ENCODE measurements around the gene SSBP4. TPM values are rescaled to one million over a fixed set of nuclear protein-coding genes. Genes with fewer than 3 reads are reported as not detected.

Gene SSBP4
- total RNA-seq, 1 experiment from 2014 or later = 97.5 TPM

GRCh38 chr19:18442941-18443340 lies 23.7 kb downstream of the SSBP4 start:
- CTCF ChIA-PET = no interaction called here
- no TSS peak for BruUV-seq (replicated peaks)

GRCh38 chr19:18443406-18443805 lies 24.2 kb downstream of the SSBP4 start:
- POLR2A ChIA-PET (ENCODE audit: unreplicated experiment) = no interaction called here

More at GRCh38 chr19:18442941-18443340, 23.7 kb downstream of the SSBP4 start:
- peaks cover 16% of the 10 kb centered on the region; the same call in 1 of the 2 replicates for H3K36me3 ChIP-seq (ENCODE audit: low read depth, low read length)
- H2AFZ ChIP-seq (ENCODE audit: low read length) = no peak overlapping the region
- no peaks in the 10 kb centered on the region for H3K9me2 ChIP-seq (replicated peaks; ENCODE audit: low read length)
- H3K9ac ChIP-seq (ENCODE audit: low read length) = no peak overlapping the region
- ATAC-seq (no peak), DNase-seq (no peak)
- no peak for TF ChIP-seq EZH2 (IDR thresholded peaks at IDR 0.05; ENCODE audit: low read length, unreplicated experiment)
- no peak for TF ChIP-seq EZH2phosphoT487 (IDR thresholded peaks at IDR 0.05; ENCODE audit: borderline replicate concordance, low read length)
- no peak for TF ChIP-seq CTCF (conservative IDR thresholded peaks at IDR 0.05; ENCODE audit: low read depth, low read length)
- no peaks in the 10 kb centered on the region for H3K9me3 ChIP-seq (ENCODE audit: low read length)
- no peaks in the 10 kb centered on the region for H3F3A ChIP-seq (ENCODE audit: low read length, unreplicated experiment)
- no peak overlapping the region for H3K4me3 ChIP-seq (ENCODE audit: low read length)
- no peaks in the 10 kb centered on the region for H4K20me1 ChIP-seq (ENCODE audit: low read length)
- no peak overlapping the region for H3K4me2 ChIP-seq (ENCODE audit: low read length)
- H3K79me2 ChIP-seq (ENCODE audit: low read length) = no peaks in the 10 kb centered on the region
- no peaks in the 10 kb centered on the region for H3K27me3 ChIP-seq (ENCODE audit: low read length)
- POLR2A ChIA-PET (ENCODE audit: unreplicated experiment) = interaction anchor here (0.6 kb wide), 1 partner anchor 931 kb away, joined by 3 read pairs; the partner anchor contains the start of gene PGLS
- H3K4me1 ChIP-seq (ENCODE audit: insufficient read depth, low read length) = no peaks in the 10 kb centered on the region
- intact Hi-C loops (cut with micrococcal nuclease) = no loop called here
- no peak overlapping the region for H3K27ac ChIP-seq (ENCODE audit: low read length)

More at GRCh38 chr19:18443406-18443805, 24.2 kb downstream of the SSBP4 start:
- intact Hi-C loops (cut with micrococcal nuclease) = no loop called here
- TF ChIP-seq EZH2phosphoT487 (IDR thresholded peaks at IDR 0.05; ENCODE audit: borderline replicate concordance, low read length) (no peak), CTCF (conservative IDR thresholded peaks at IDR 0.05; ENCODE audit: low read depth, low read length) (no peak), EZH2 (IDR thresholded peaks at IDR 0.05; ENCODE audit: low read length, unreplicated experiment) (no peak)
- H3K4me3 ChIP-seq (ENCODE audit: low read length) = no peak overlapping the region
- no peaks in the 10 kb centered on the region for H3K4me1 ChIP-seq (ENCODE audit: insufficient read depth, low read length)
- no peak overlapping the region for H3K27ac ChIP-seq (ENCODE audit: low read length)
- ATAC-seq (no peak), DNase-seq (no peak)
- H3K9me2 ChIP-seq (replicated peaks; ENCODE audit: low read length) = no peaks in the 10 kb centered on the region
- no peaks in the 10 kb centered on the region for H3K79me2 ChIP-seq (ENCODE audit: low read length)
- H3K36me3 ChIP-seq (ENCODE audit: low read depth, low read length) = peaks cover 16% of the 10 kb centered on the region; the same call in 1 of the 2 replicates
- no peaks in the 10 kb centered on the region for H3K27me3 ChIP-seq (ENCODE audit: low read length)
- H3K9ac ChIP-seq (ENCODE audit: low read length) = no peak overlapping the region
- CTCF ChIA-PET = no interaction called here
- no peaks in the 10 kb centered on the region for H3K9me3 ChIP-seq (ENCODE audit: low read length)
- H2AFZ ChIP-seq (ENCODE audit: low read length) = no peak overlapping the region
- H3K4me2 ChIP-seq (ENCODE audit: low read length) = no peak overlapping the region
- H4K20me1 ChIP-seq (ENCODE audit: low read length) = no peaks in the 10 kb centered on the region
- BruUV-seq (replicated peaks) = no TSS peak
- H3F3A ChIP-seq (ENCODE audit: low read length, unreplicated experiment) = no peaks in the 10 kb centered on the region

Data from PC-3 (cell line).